Left lobe of liver (tissue), 2 donors: ENCODE measurements around the gene GNG7. TPM values are rescaled to one million over a fixed set of nuclear protein-coding genes. Genes with fewer than 3 reads are reported as not detected.
"Not testable (repeated sequence)": the region's sequence is repeated elsewhere in the genome, so short reads cannot be mapped to it uniquely, and the experiment has no call there.

ENCODE experiments used
- ATAC-seq: fragments of 200-7000 bp; cut with Tn5 transposase; one replicate; pipeline ENCODE4 v1.9.1; 2020; ENCODE audit warnings: mild to moderate bottlenecking, moderate library complexity
- DNase-seq: peaks from one replicate; pipeline ENCODE4 v3.0.0-alpha.2; 2020; ENCODE audit warnings: low spot score
- total RNA-seq: library from RNA; stranded (reverse); gene quantifications from one replicate; pipeline ENCODE4 v1.2.1, GENCODE V29; 2021
- donor health status: DM: no; HTN: no; CAD: no; lungs with moderate emphysema.
- donor health status: DM: no; HTN: yes; CAD: no.

GNG7 gene
- total RNA-seq, 1 donor from 2014 or later: 4.0 TPM

- ATAC-seq: peak; percentile 5
- peak; percentile 72 for DNase-seq
Measured at GRCh38 chr19:2477141-2477710, 225.3 kb downstream of the GNG7 start.

GRCh38 chr19:2476451-2477140 is 225.9 kb downstream of the GNG7 start:
- ATAC-seq: peak; percentile 9
- DNase-seq: peak; percentile 68

GRCh38 chr19:2475702-2476450 is 226.6 kb downstream of the GNG7 start, which contains the start of gene GADD45B:
GADD45B (plus strand) TSS chr19:2476127; CDS start chr19:2476359, 232 bp downstream.
- DNase-seq (peak; percentile 99), ATAC-seq (peak; percentile 66)

GRCh38 chr19:2475018-2475701 is 227.3 kb downstream of the GNG7 start:
- ATAC-seq: peak; percentile 41
- peak; percentile 78 for DNase-seq

GRCh38 chr19:2474232-2475017 is 228.1 kb downstream of the GNG7 start:
- DNase-seq (peak; percentile 88), ATAC-seq (peak; percentile 58)

- DNase-seq, ATAC-seq: not testable (repeated sequence)
Measured at GRCh38 chr19:2469915-2470200, 232.6 kb downstream of the GNG7 start.

- ATAC-seq (no peak), DNase-seq (no peak)
Measured at GRCh38 chr19:2469102-2469914, 233.2 kb downstream of the GNG7 start.

- no peak for ATAC-seq
- DNase-seq: no peak
Measured at GRCh38 chr19:2468596-2468995, 233.9 kb downstream of the GNG7 start.

- no peak for DNase-seq
- ATAC-seq: no peak
Measured at GRCh38 chr19:2464389-2464788, 238.1 kb downstream of the GNG7 start.

GRCh38 chr19:2463694-2464093 is 238.8 kb downstream of the GNG7 start:
- not testable (repeated sequence) for DNase-seq, ATAC-seq

- ATAC-seq (peak; percentile 71), DNase-seq (peak; percentile 85)
Measured at GRCh38 chr19:2462635-2463421, 239.7 kb downstream of the GNG7 start.

- ATAC-seq (peak; percentile 61), DNase-seq (peak; percentile 67)
Measured at GRCh38 chr19:2461751-2462634, 240.5 kb downstream of the GNG7 start.

Other genes with a start within 250 kb of the GNG7 start
- gene LMNB2, start 245.7 kb downstream of the GNG7 start, total RNA-seq: 7.4 TPM
- 52.1 TPM for gene GADD45B, start 226.6 kb downstream of the GNG7 start, total RNA-seq
- 0.10 TPM for gene DIRAS1, start 18.7 kb upstream of the GNG7 start, total RNA-seq
- 18.6 TPM for gene SLC39A3, start 37.3 kb upstream of the GNG7 start, total RNA-seq
- 25.7 TPM for gene SGTA, start 80.6 kb upstream of the GNG7 start, total RNA-seq
- gene THOP1, start 82.8 kb upstream of the GNG7 start, total RNA-seq: 33.5 TPM
- gene ZNF554, start 117.2 kb upstream of the GNG7 start, total RNA-seq: 2.8 TPM
- 2.0 TPM for gene ZNF555, start 138.8 kb upstream of the GNG7 start, total RNA-seq
- gene ZNF556, start 164.6 kb upstream of the GNG7 start, total RNA-seq: not detected
- gene ZNF57, start 198.2 kb upstream of the GNG7 start, total RNA-seq: 1.2 TPM
- 1.4 TPM for gene ZNF77, start 242.3 kb upstream of the GNG7 start, total RNA-seq